ENCODE data around the gene TOMM70. TPM values are rescaled to one million over a fixed set of nuclear protein-coding genes. Genes with fewer than 3 reads are reported as not detected.

The TOMM70 gene
- total RNA-seq, 1 donor from 2014 or later, result 44.6 TPM

DNA sequence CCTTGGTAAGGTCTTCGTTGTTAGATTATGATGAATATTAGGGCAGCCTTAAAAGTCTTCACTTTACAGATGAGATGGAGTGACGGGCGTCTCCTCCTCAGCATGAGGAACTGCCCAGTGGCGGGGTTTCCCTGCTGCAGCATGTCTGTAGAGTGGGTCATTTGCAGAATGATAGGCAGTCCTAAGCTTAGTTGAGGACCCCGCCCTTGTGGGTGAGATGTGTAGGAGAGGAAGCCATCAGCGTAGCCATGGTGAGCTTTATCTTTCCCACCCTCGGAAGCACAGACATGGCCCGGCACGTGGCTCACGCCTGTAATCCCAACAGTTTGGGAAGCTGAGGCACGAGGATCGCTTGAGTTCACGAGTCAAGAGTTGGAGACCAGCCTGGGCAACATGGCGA lies 65.5 kb downstream of the TOMM70 start:
- peaks cover 11% of the 10 kb centered on the region for H3K4me1 Mint-ChIP-seq (ENCODE audit: unreplicated experiment)
- no peak for DNase-seq (ENCODE audit: extremely low spot score, unreplicated experiment)

DNA sequence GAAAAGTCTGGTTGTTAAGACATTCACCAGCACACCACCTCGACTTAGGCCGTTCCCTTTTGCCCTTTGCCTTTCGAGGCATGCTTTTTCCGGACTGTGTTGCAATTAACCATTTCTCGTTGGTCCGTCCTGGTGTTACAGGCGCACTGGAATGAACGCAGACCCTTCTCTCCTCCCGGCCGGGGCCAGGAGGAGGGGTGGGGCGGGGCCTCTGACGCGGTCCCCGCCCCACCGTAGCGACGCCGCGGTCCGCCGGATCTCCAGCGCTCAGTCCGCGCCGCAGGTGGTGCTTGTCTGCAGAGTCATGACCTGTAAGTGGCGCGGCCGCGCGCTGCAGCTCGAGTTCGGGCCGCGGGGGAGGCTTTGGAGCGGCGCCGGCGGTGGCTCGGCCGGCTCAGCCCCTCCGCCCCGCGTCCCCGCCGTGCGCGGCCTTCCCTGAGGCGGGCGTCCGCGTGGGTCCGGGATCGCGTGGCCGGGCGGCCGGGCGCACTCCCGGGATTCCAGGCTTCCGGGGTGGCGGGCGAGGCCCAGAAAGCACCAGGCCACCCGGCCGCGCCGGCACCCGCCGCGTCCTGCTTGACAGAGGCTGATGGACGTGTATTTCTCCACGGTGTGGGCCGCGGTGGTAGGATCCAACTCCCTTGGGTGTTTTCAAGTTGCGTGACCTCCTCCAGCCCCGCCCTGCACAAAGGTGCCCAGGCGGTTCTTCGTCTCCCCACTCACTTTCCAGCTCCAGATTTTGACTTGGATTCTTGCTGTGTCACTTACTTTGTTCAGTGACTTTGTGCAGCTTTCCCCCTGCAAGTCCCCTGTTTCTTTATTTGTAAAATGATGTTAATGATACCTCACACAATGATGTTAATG lies 66.2 kb downstream of the TOMM70 start, which contains the start of gene NIT2:
Gene NIT2, plus strand, starts transcription at position 270 of the 864 bp plus-strand sequence. Its CDS starts 35 bp downstream, at position 305.
- Mint-ChIP-seq H3K27ac (peak within 1 kb of the TSS; percentile 87), H3K36me3 (peaks cover 3% of the 10 kb centered on the region), H3K4me3 (peak within 1 kb of the TSS; percentile 92), H3K4me1 (ENCODE audit: unreplicated experiment) (peaks cover 11% of the 10 kb centered on the region), H3K27me3 (no peaks in the 10 kb centered on the region), H3K9me3 (no peaks in the 10 kb centered on the region)
- TF ChIP-seq, protein P1, sequence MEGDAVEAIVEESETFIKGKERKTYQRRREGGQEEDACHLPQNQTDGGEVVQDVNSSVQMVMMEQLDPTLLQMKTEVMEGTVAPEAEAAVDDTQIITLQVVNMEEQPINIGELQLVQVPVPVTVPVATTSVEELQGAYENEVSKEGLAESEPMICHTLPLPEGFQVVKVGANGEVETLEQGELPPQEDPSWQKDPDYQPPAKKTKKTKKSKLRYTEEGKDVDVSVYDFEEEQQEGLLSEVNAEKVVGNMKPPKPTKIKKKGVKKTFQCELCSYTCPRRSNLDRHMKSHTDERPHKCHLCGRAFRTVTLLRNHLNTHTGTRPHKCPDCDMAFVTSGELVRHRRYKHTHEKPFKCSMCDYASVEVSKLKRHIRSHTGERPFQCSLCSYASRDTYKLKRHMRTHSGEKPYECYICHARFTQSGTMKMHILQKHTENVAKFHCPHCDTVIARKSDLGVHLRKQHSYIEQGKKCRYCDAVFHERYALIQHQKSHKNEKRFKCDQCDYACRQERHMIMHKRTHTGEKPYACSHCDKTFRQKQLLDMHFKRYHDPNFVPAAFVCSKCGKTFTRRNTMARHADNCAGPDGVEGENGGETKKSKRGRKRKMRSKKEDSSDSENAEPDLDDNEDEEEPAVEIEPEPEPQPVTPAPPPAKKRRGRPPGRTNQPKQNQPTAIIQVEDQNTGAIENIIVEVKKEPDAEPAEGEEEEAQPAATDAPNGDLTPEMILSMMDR (conservative IDR thresholded peaks at IDR 0.05), result no peak
- DNase-seq (ENCODE audit: extremely low spot score, unreplicated experiment), result peak; percentile 85

More for the DNA sequence above, 65.5 kb downstream of the TOMM70 start:
- peak overlapping the region; percentile 92 for H3K4me3 Mint-ChIP-seq
- TF ChIP-seq, protein P1 (conservative IDR thresholded peaks at IDR 0.05), result no peak
- no peaks in the 10 kb centered on the region for H3K27me3 Mint-ChIP-seq
- H3K36me3 Mint-ChIP-seq, result peaks cover 3% of the 10 kb centered on the region
- H3K9me3 Mint-ChIP-seq, result no peaks in the 10 kb centered on the region
- peak overlapping the region; percentile 87 for H3K27ac Mint-ChIP-seq

DNA sequence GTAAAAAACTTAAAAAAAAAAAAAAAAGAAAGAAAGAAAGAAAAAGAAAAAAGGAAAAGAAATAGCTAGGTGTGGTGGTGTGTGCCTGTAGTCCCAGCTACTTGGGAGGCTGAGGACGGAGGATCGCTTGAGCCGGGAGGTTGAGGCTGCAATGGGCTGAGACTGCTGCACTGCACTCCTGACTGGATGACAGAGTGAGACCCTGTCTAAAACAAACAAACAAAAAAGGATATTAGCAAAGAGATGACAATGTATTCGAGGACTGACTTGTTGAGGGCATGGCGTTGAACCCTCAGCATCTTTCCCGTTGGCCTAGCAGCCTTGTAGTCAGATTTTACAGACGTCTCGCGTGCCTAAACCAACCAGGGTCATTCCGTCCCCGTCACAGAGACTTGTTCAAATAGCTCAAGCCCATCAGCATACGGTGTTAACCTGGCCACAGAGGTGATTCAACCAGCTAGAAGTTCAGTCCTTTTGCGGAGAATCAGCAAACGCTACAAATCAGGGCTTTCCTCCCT lies 66.9 kb downstream of the TOMM70 start:
- Mint-ChIP-seq H3K4me1 (ENCODE audit: unreplicated experiment) (peaks cover 11% of the 10 kb centered on the region), H3K27ac (peak overlapping the region; percentile 74), H3K36me3 (peaks cover 3% of the 10 kb centered on the region), H3K27me3 (no peaks in the 10 kb centered on the region), H3K4me3 (peak overlapping the region; percentile 88), H3K9me3 (no peaks in the 10 kb centered on the region)
- DNase-seq (ENCODE audit: extremely low spot score, unreplicated experiment), result no peak
- TF ChIP-seq, protein P1 (conservative IDR thresholded peaks at IDR 0.05), result no peak

DNA sequence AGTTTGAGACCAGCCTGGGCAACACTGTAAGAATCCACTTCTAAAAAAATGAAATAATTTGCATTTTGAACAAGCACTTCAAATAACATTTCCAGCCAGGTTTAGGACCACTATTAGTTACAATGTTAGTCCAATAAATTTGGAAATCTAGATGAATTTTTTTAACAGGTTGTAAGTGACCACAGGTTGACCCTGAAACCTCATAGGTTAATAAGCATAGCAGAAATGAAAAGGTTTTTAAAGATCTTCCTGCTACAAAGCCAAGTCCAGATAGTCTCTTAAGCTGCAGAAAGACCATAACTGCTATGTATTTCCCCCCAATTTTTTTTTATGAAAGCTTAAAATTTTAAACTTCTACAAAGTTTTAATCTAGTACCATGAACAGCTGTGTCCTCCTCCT lies 67.8 kb downstream of the TOMM70 start:
- TF ChIP-seq, protein P1 (conservative IDR thresholded peaks at IDR 0.05), result no peak
- Mint-ChIP-seq H3K4me3 (peak overlapping the region; percentile 58), H3K27ac (peak overlapping the region; percentile 57), H3K4me1 (ENCODE audit: unreplicated experiment) (peaks cover 7% of the 10 kb centered on the region), H3K27me3 (no peaks in the 10 kb centered on the region), H3K9me3 (no peaks in the 10 kb centered on the region), H3K36me3 (no peaks in the 10 kb centered on the region)
- no peak for DNase-seq (ENCODE audit: extremely low spot score, unreplicated experiment)

DNA sequence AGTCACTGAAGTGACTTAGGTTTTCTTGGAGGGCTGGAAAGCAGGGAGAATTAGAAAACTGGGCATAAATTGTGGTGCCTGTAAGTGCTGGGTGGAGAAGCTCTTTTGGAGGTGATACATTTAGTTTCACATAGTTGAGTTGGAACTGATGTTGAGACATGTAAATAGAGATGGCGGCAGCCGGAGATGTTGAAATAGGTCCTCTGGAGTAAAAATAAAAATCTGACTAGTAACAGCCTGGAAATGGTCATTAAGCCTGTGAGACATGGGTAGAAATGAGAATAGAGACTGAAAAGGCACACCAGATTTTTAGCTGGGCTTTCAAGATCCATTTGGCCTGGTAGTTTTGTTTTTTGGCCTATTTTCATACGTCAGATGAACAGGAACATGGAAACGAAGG lies 69.2 kb downstream of the TOMM70 start:
- H3K27ac Mint-ChIP-seq, result no peak overlapping the region
- TF ChIP-seq, protein P1 (conservative IDR thresholded peaks at IDR 0.05), result no peak
- peaks cover 9% of the 10 kb centered on the region for H3K36me3 Mint-ChIP-seq
- H3K9me3 Mint-ChIP-seq, result no peaks in the 10 kb centered on the region
- H3K4me1 Mint-ChIP-seq (ENCODE audit: unreplicated experiment), result peaks cover 5% of the 10 kb centered on the region
- no peaks in the 10 kb centered on the region for H3K27me3 Mint-ChIP-seq
- DNase-seq (ENCODE audit: extremely low spot score, unreplicated experiment), result no peak
- H3K4me3 Mint-ChIP-seq, result no peak overlapping the region

Data from type B pancreatic cell (in vitro differentiated cells).